Liver (tissue), 9 donors: ENCODE measurements around the gene GGACT. TPM values are rescaled to one million over a fixed set of nuclear protein-coding genes. Genes with fewer than 3 reads are reported as not detected.

Experiments used
- DNase-seq: peaks from one replicate; pipeline ENCODE4 v3.0.0-alpha.2; 2017; ENCODE audit warnings: low spot score
- H3K27ac ChIP-seq, 2 donors: one replicate each; pipeline ENCODE4 v1.7.0; 2013; ENCODE audit warnings: inconsistent platforms in 2 of 2, low read length in 2 of 2, control low read depth in 1 of 2, low read depth in 1 of 2, mild to moderate bottlenecking in 1 of 2
- H3K27me3 ChIP-seq, 4 donors: one replicate each; pipeline versions ENCODE4 v1.6.1 to v1.7.0; 2013; ENCODE audit warnings: low read length in 3 of 4, inconsistent platforms in 1 of 4, mild to moderate bottlenecking in 1 of 4, moderate library complexity in 1 of 4; ENCODE audit not compliant: control insufficient read depth in 4 of 4, insufficient read depth in 4 of 4
- H3K36me3 ChIP-seq, 4 donors: one replicate each; pipeline versions ENCODE4 v1.6.1 to v1.7.0; 2013; ENCODE audit warnings: low read length in 3 of 4, mild to moderate bottlenecking in 3 of 4, low read depth in 1 of 4, moderate library complexity in 1 of 4; ENCODE audit not compliant: control insufficient read depth in 4 of 4, insufficient read depth in 3 of 4
- H3K4me1 ChIP-seq, 4 donors: one replicate each; pipeline versions ENCODE4 v1.6.1 to v1.7.0; 2013; ENCODE audit warnings: low read length in 3 of 4, mild to moderate bottlenecking in 3 of 4, moderate library complexity in 1 of 4; ENCODE audit not compliant: control insufficient read depth in 4 of 4, insufficient read depth in 4 of 4
- H3K4me3 ChIP-seq, 3 donors: one replicate each; pipeline versions ENCODE4 v1.6.1 to v1.7.0; 2013; ENCODE audit warnings: low read length in 3 of 3, control low read depth in 1 of 3, low read depth in 1 of 3, mild to moderate bottlenecking in 1 of 3
- H3K9ac ChIP-seq, 2 donors: one replicate each; pipeline ENCODE4 v1.7.0; 2013; ENCODE audit warnings: low read length in 2 of 2, mild to moderate bottlenecking in 2 of 2, moderate library complexity in 2 of 2, control low read depth in 1 of 2, low read depth in 1 of 2
- H3K9me3 ChIP-seq, 4 donors: one replicate each; pipeline versions ENCODE4 v1.6.1 to v1.7.0; 2013; ENCODE audit warnings: low read length in 3 of 4; ENCODE audit not compliant: control insufficient read depth in 4 of 4
- ATF3 ChIP-seq: IDR thresholded peaks from 2 replicates; pipeline ENCODE4 v1.6.1; 2016; ENCODE audit warnings: antibody characterized with exemption
- CTCF ChIP-seq: fragments of 150-350 bp; IDR thresholded peaks from 2 replicates; pipeline ENCODE4 v1.5.1; 2017; ENCODE audit warnings: improper control_type of control experiment, low read depth, low read length; ENCODE audit not compliant: missing input control
- EGR1 ChIP-seq, 2 donors: IDR thresholded peaks; 2 replicates each; pipeline ENCODE4 v1.6.1; 2016 to 2018; ENCODE audit warnings: antibody characterized with exemption in 2 of 2, low read depth in 2 of 2
- FOXA1 ChIP-seq: IDR thresholded peaks from 2 replicates; pipeline ENCODE4 v1.6.1; 2016; ENCODE audit warnings: antibody characterized with exemption
- FOXA2 ChIP-seq: IDR thresholded peaks from 2 replicates; pipeline ENCODE4 v1.6.1; 2016; ENCODE audit warnings: antibody characterized with exemption
- GABPA ChIP-seq, 2 donors: IDR thresholded peaks in 1 of 2; conservative IDR thresholded peaks in 1 of 2; 2 replicates each; pipeline ENCODE4 v1.6.1; 2016; ENCODE audit warnings: antibody characterized with exemption in 2 of 2, mild to moderate bottlenecking in 1 of 2, moderate library complexity in 1 of 2
- HNF4A ChIP-seq, 2 donors: conservative IDR thresholded peaks; 2 replicates each; pipeline ENCODE4 v1.6.1; 2016; ENCODE audit warnings: antibody characterized with exemption in 2 of 2, mild to moderate bottlenecking in 2 of 2
- HNF4G ChIP-seq: IDR thresholded peaks from 2 replicates; pipeline ENCODE4 v1.6.1; 2016; ENCODE audit warnings: antibody characterized with exemption
- NR2F2 ChIP-seq: IDR thresholded peaks from 2 replicates; pipeline ENCODE4 v1.6.1; 2016; ENCODE audit warnings: antibody characterized with exemption
- RAD21 ChIP-seq, 2 donors: IDR thresholded peaks; 2 replicates each; pipeline ENCODE4 v1.6.1; 2016; ENCODE audit warnings: antibody characterized with exemption in 2 of 2, mild to moderate bottlenecking in 2 of 2
- REST ChIP-seq: IDR thresholded peaks from 2 replicates; pipeline ENCODE4 v1.6.1; 2016; ENCODE audit warnings: antibody characterized with exemption, mild to moderate bottlenecking
- RXRA ChIP-seq, 2 donors: IDR thresholded peaks; 2 replicates each; pipeline ENCODE4 v1.6.1; 2017 to 2018; ENCODE audit warnings: antibody characterized with exemption in 2 of 2, mild to moderate bottlenecking in 1 of 2
- SP1 ChIP-seq: IDR thresholded peaks from 2 replicates; pipeline ENCODE4 v1.6.1; 2018; ENCODE audit warnings: antibody characterized with exemption, mild to moderate bottlenecking
- YY1 ChIP-seq: IDR thresholded peaks from 2 replicates; pipeline ENCODE4 v1.6.1; 2016; ENCODE audit warnings: antibody characterized with exemption, mild to moderate bottlenecking
- WGBS: extraction: QIAGEN DNeasy Blood & Tissue Kit; methylation state at CpG from one replicate; pipeline ENCODE4 v1.1.7; 2013; 5-methylcytosine and 5-hydroxymethylcytosine counted together
- polyA plus RNA-seq, 2 donors: library from polyadenylated mRNA; stranded (reverse) in 1 of 2; unstranded in 1 of 2; fragments of 200-250 nt in 1 of 2; fragments of >200 nt in 1 of 2; fragmentation: Nextera tagmentation in 1 of 2; extraction: Ambion mirVana in 1 of 2; gene quantifications; one replicate each; pipeline versions ENCODE4 v1.2.1 to v1.2.3, GENCODE V29; 2013 to 2015
- total RNA-seq, 2 donors: library from RNA; depleted of rRNA; stranded (reverse); fragments of >200 nt; gene quantifications; one replicate each; pipeline ENCODE4 v1.2.3, GENCODE V29; 2014
- donor health status: healthy.
- donor health status: healthy.
- donor health status: healthy.
- donor health status: healthy.
- donor health status: healthy.

GGACT gene
- total and polyA plus RNA-seq, 4 donors: 2.5 to 6.3 (median 4.1) TPM

DNA sequence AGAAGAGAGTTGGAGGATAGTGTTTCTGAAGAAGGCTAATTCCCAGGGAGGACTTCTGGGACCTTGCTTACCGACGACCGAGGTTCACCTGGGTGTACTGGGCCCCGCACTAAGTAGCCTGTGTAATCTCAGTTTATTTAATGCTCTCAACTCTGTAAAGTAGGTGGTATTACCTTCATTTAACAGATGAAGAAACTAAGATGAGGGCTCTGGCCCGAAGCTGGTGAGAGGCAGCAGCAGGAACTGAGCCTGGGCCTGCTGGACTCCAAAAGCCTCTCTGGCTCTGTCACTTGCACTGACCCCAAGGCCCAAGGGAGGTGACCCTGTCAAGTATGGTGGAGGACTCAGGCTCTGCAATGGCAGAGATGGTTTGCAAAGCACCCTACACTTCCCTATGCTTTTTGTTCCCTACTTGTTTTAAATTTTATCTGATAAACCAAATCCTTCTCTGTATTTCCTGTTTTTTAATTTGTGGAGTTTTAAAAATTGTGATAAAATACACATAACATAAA, 50.6 kb downstream of the GGACT start:
- Histone ChIP-seq H3K4me1 (peaks cover 3 to 30% (median 20%) of the 10 kb centered on the region in 4 donors), H3K9me3 (no peaks in the 10 kb centered on the region), H3K36me3 (no peaks in the 10 kb centered on the region), H3K27ac (no peak overlapping the region), H3K9ac (no peak overlapping the region), H3K27me3 (no peaks in the 10 kb centered on the region), H3K4me3 (no peak overlapping the region)
- WGBS: 97% methylated on average over 5 of the region's 5 CpGs
- no peak for DNase-seq
- no peak for TF ChIP-seq HNF4G
- no peak for TF ChIP-seq CTCF
- no peak for TF ChIP-seq RAD21 (IDR thresholded peaks at IDR 0.05)
- no peak for TF ChIP-seq ATF3
- no peak for TF ChIP-seq REST
- TF ChIP-seq SP1: no peak
- no peak for TF ChIP-seq NR2F2
- TF ChIP-seq YY1: no peak
- no peak for TF ChIP-seq FOXA2

DNA sequence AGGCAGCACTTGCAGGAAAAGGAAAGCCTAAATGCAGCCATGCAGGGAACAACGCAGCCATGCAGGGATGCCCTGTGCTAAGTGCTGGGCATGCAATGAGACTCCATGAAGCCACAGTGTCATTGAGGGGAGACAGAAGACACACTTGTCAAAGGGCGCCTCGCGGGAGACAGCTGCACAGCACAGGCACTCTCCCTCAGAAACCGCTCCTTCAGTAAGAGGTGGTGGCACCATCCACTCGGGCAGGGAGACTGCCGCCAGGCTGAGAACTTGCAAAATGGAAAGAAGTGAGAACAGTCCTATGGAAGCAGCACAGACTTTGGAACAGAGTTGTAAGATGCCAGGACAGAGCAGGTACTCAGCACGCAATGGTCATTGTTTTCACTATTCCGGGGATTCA, 51.1 kb downstream of the GGACT start:
- Histone ChIP-seq H3K9me3 (no peaks in the 10 kb centered on the region), H3K36me3 (no peaks in the 10 kb centered on the region), H3K4me3 (no peak overlapping the region), H3K27me3 (no peaks in the 10 kb centered on the region), H3K4me1 (peaks cover 5 to 30% (median 22%) of the 10 kb centered on the region in 4 donors), H3K27ac (no peak overlapping the region), H3K9ac (no peak overlapping the region)
- 96% methylated on average over 9 of the region's 9 CpGs for WGBS
- TF ChIP-seq EGR1 (IDR thresholded peaks at IDR 0.05; ENCODE audit: low read depth in 2 of 2) (no peak), FOXA1 (no peak), RAD21 (IDR thresholded peaks at IDR 0.05) (no peak), HNF4A (conservative IDR thresholded peaks at IDR 0.05) (no peak), GABPA (IDR thresholded peaks at IDR 0.05 in 1 of 2, conservative IDR thresholded peaks at IDR 0.05 in 1 of 2) (no peak), YY1 (no peak), RXRA (IDR thresholded peaks at IDR 0.05) (no peak), HNF4G (no peak), FOXA2 (no peak)
- no peak for DNase-seq
